ENCODE data around the gene SLC25A3.

Gene SLC25A3

DNA sequence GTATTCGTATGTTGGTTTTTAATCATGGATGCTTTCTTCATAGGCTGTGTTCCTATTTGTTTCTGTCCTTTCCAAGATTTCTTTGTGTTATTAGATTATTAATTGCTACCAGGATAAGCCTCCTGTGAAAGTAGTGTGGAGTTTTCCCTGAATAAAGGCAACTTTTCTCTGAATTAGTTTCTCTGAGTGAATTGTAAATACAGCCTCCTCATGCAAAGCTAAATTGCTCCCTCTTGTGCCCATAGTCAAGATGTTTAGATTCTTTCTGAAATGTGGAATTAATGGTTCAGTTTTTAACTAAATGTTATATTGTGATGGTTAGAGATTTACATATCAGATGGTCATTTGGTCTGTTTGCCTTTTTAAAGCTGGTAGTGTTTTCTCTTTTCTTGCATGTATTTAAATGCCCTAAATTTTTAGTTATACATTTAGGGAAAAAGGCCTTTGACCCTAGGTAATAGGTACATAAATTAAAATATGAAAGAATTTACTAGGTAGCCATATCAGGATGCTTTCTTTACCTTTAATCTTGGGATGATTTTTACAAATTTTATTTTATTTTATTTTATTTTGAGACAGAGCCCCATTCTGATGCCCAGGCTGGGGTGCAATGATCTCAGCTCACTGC lies 60.5 kb downstream of the SLC25A3 start:
- TF ChIP-seq, protein P1, sequence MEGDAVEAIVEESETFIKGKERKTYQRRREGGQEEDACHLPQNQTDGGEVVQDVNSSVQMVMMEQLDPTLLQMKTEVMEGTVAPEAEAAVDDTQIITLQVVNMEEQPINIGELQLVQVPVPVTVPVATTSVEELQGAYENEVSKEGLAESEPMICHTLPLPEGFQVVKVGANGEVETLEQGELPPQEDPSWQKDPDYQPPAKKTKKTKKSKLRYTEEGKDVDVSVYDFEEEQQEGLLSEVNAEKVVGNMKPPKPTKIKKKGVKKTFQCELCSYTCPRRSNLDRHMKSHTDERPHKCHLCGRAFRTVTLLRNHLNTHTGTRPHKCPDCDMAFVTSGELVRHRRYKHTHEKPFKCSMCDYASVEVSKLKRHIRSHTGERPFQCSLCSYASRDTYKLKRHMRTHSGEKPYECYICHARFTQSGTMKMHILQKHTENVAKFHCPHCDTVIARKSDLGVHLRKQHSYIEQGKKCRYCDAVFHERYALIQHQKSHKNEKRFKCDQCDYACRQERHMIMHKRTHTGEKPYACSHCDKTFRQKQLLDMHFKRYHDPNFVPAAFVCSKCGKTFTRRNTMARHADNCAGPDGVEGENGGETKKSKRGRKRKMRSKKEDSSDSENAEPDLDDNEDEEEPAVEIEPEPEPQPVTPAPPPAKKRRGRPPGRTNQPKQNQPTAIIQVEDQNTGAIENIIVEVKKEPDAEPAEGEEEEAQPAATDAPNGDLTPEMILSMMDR (IDR thresholded peaks at IDR 0.05) = peak; percentile 62 to 71
- H3K9me3 ChIP-seq = no peaks in the 10 kb centered on the region
- H3K4me3 ChIP-seq = no peak overlapping the region
- H3K27me3 ChIP-seq = no peaks in the 10 kb centered on the region
- H3K27ac ChIP-seq = no peak overlapping the region
- intact Hi-C loops (cut with DNase I; ENCODE audit: low total_unique reads) = loop anchor here (5.0 kb wide), 1 partner anchor 87 kb away; no protein-coding TSS in a partner anchor
- no peaks in the 10 kb centered on the region for H3K4me1 ChIP-seq
- peaks cover 34 to 55% (median 41%) of the 10 kb centered on the region in 3 donors for H3K36me3 ChIP-seq
- DNase-seq = no peak

All from tibial artery (tissue), 4 donors.